ENCODE measurements around the gene NACA.
"Not testable (repeated sequence)": the region's sequence is repeated elsewhere in the genome, so short reads cannot be mapped to it uniquely, and the experiment has no call there.

Gene NACA

DNA sequence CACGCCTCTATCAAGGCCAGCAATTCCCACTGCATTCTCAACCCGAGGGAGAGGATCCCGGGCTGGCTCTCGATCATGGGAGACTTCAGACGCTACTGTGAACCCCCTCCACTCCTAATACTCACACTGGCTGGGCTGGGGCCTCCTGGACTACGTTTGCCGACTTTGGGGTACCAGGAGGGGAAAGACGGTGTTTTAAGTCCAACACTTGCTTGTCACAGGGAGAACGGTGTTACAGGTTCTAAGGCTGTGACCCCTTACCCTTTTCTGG lies 463 bp downstream of the NACA start:
- DNase-seq (ENCODE audit: low read depth, low spot score) = no peak

DNA sequence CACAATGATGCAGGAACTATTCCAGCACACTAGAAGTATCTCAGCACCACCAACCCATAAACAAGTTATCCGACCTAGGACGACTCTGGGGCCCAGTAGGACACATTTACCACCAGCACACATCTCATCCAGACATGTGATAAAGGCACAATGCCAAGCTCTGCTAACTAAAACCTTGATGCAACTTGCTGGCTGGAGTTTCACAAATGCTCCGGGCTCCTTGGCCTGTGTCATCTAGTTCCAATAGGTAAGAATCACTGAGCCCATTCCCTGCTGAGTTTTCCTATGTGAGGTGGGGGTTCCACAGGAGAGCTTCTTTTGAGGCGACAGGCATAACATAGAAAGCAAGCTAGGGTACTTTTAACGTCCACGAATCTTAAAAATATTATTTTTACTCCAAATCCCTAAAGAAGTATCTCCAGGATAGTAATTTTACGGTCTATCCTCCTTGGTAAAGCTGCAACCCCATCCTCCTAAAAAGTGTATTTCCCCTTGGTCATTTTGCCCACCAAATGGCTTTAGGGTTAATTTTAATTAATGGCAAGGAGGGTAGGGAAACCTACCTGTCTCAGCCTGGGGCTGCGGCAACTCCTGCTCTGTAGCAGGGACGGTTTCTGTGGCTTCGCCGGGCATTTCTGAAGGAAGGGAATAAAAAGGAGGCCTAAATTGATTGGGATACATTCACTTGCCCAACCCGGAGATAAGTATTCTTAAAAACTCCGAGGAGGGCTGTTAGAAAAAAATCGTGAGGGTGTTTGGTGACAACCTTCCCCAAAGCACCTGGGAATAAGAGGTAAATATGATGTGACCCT lies 1.0 kb downstream of the NACA start:
- no peak for DNase-seq (ENCODE audit: low read depth, low spot score)

DNA sequence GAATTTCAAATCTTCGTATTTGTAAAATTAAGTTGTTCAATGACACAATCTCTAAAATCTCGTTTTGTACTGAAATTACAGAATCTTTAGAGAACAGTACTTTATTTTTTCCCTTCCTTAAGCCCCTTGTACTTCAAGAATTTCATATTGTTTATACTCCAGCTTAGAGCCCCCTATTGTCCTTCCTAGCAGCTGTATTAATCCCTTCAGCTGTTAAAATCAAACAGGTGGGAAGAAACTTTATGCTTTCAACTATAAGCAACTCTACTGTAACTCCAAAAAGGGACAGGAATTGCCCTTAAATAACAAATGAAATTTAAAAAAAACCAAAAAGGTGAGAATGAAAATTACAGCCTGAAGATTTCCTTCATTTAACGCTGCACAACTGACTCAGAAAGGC lies 1.7 kb downstream of the NACA start:
- no peak for DNase-seq (ENCODE audit: low read depth, low spot score)

DNA sequence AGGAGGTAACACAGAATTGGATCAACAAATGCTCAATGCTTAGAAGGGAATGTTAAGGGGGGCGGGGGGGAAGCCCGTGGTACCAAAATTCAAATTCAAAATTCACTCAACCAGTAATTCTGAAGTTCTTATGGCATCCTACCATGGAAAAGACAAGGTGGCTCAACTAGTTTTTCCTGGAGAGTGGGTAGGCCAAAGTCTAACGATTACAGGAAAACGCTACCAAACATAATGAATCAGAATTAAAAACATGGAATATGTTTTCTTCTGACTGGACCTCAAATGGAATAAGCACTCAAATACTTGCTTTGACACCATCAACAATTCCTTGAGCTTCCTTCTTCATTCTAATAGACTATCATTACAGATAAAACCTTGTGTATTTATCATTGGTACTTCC lies 2.3 kb downstream of the NACA start:
- no peak for DNase-seq (ENCODE audit: low read depth, low spot score)

DNA sequence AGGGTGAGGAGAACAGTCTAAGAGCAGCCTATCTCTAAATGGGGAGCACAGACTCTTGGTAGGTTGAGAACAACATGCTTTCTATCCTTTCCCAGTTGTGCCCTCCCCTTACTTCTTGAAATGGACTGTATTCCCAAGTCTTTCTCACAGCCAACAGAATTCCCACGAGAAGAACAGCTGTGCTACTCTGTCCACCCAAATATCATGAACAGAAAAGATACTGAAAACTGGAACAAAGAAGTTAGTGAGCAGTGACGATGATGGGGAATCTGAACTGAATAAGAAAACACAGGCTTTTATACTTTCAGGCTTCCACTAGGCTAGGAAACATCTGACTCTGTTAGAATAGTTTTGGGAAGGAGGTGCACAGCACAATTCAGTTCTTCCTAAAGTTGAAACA lies 3.4 kb downstream of the NACA start:
- no peak for DNase-seq (ENCODE audit: low read depth, low spot score)

DNA sequence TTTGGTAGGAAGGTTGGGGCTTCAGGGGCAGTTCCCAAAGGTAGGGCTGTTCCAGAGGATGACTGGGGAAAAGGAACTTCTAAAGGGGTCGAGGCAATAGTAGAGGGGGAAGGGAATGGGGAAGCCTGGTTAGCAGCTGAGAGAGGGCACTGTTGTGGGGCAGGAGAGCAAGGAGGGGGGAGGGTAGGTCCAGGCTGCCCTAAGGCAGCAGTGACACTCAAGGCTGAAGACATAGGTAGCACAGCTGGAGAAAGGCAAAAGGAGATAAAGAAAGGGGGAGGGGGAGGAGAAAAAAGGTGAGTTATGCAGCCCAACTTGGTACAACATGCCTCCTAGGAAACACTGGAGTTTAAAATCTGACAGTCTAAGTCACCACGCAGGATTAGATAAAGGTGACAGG lies 3.9 kb downstream of the NACA start:
- no peak for DNase-seq (ENCODE audit: low read depth, low spot score)

DNA sequence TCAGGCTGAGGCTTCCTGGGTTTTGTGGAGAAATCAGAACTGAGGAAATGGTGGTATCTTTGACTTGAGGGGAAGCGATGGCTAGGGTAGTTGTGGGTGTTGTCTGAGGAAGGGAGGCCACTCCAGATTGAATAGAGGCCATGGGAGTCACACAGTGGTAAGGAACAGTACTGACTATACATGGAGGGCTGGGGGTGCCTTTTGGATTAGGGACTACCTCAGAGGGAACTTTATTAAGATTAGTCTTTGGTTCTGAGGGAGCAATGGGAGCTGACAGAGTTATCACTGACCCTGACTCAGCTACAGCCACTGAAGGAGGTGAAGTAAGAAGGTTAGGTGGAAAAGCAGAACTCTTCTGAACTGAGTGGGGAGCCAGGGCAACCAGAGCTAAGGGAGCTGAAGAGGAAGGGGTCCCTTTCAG lies 4.4 kb downstream of the NACA start:
- DNase-seq (ENCODE audit: low read depth, low spot score) = no peak

DNA sequence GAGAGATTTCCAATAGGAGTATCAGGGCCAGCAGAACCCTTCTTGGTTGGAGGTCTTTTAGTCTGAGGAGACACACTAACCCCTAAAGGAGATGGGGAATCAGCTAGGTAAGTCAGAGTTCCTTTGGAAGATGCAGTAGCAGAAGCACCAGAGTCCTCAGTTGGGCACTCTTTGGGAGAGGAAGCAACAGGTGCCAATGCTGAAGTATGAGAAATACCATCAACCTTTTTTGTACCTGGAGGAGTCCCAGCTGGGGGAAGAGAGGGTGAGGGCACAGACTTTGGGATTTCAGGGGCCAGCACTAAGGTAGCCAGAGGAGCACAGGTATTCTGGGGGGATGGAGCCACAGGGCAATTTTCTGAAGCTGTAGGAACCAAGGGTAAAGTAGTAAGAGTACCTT lies 6.0 kb downstream of the NACA start:
- DNase-seq (ENCODE audit: low read depth, low spot score) = no peak

DNA sequence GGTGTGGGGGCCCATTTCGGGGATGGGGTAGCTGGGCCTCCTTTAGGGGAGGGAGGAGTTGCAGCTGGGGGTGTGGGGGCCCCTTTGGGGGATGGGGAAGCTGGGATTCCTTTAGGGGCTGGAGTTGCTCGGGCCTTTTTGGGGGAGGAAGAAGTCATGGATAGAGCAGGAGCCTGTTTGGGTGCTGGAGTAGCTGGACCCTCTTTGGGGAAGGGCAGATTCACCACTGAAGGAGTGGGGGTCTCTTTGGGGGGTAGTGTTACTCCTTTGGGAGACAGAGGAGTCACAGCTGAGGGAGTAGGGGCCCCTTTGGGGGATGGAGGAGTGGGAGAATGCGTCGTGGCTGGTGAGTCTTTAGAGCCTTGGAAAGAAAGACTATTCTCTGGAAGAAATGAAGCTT lies 6.5 kb downstream of the NACA start:
- DNase-seq (ENCODE audit: low read depth, low spot score) = no peak

DNA sequence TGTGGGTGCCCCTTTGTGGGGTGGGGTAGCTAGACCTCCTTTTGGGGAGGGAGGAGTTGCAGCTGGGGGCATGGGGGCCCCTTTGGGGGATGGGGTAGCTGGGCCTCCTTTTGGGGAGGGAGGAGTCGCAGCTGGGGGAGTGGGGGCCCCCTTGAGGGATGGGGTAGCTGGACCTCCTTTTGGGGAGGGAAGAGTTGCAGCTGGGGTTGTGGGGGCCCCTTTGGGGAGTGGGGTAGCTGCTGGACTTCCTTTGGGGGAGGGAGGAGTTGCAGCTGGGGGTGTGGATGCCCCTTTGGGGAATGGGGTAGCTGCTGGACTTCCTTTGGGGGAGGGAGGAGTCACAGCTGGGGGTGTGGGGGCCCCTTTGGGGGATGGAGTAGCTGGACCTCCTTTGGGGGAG lies 7.0 kb downstream of the NACA start:
- DNase-seq (ENCODE audit: low read depth, low spot score) = no peak

DNA sequence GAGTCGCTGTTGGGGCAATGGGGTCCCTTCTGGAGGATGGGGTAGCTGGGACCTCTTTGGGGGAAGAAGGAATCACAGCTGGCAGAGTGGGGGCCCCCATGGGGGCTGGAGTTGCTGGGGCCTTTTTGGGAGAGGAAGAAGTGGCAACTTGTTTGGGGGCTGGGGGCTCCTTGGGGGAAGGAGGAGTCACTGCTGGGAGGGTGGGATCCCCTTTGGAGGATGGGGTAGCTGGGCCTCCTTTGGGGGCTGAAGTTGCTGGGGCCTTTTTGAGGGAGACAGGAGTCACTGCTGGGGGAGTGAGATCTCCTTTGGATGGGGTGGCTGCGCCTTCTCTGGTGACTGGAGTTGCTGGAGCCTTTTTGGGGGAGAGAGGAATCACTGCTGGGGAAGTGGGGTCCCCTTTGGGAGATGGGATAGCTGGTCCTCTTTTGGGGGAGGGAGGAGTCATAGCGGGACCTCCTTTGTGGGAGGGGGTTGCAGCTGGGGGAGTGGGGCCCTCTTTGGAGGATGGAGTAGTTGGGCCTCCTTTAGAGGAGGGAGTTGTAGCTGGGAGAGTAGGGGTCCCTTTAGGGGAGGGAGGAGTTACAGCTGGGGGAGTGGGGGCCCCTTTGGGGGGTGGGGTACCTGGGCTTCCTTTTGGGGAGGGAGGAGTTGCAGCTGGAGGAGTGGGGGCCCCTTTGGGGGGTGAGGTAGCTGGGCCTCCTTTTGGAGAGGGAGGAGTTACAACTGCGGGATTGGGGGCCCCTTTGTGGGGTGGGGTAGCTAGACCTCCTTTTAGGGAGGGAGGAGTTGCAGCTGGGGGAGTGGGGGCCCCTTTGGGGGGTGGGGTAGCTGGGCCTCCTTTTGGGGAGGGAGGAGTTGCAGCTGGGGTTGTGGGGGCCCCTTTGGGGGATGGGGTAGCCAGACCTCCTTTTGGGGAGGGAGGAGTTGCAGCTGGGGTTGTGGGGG lies 7.9 kb downstream of the NACA start:
- no peak for DNase-seq (ENCODE audit: low read depth, low spot score)

DNA sequence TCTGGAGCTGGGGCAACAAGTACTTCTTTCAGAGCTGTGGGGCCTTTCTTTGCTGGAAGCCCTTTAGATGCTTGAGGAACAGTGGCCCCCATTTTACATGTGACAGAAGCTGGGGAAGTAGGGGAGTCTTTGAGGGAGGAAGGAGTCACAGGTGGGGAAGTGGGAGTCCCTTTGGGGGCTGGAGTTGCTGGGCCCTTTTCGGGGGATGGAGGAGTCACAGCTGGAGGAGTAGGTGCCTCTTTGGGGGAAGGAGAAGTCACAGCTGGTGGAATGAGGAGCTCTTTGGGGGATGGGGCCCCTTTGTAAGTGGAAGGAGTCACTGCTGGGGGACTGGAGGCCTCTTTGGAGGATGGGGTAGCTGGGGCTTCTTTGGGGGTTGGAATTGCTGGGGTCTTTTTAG lies 8.6 kb downstream of the NACA start:
- DNase-seq (ENCODE audit: low read depth, low spot score) = no peak

DNA sequence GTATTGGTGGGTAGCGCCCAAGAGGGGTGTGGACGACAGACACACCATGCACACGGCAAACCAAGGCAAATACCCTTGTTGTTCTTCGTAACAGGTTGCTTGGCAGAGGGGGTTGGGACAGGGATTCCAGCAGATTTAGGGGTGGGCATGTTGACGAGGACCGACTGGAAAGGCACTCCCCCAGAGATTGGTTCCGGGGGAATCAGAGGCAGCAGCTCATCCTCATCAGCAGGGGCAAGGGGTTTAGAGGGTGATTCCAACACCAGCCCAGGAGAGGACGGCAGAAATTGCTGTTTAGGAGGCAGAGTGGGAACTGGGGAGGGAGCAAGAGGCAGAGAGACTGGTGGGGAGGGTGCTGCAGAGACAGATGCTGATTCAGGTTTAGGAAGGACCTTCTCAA lies 9.3 kb downstream of the NACA start:
- DNase-seq (ENCODE audit: low read depth, low spot score) = no peak

DNA sequence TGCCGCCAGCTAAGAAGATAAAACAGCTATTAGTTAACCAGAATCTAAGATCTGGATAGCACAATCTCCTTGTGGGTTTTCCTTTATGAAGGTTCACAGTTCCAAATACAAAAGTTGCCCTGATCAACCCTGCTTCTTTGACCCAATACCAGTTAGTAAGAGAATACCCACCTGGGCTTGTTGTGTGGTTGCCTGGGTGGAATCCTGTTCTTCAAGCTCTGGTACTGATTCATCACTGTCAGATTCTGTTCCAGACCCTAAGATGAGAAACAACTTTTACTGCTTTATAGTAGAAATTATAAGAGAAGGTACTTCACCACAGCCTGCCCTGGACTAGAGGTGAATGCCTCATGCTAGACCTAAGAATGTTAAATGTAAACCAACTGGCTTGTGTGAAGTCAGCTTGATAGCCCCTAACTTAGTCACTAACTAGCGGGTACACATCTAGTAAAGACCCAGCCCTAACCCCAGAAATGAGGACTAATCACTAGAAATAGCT lies 10.6 kb downstream of the NACA start:
- no peak for DNase-seq (ENCODE audit: low read depth, low spot score)

DNA sequence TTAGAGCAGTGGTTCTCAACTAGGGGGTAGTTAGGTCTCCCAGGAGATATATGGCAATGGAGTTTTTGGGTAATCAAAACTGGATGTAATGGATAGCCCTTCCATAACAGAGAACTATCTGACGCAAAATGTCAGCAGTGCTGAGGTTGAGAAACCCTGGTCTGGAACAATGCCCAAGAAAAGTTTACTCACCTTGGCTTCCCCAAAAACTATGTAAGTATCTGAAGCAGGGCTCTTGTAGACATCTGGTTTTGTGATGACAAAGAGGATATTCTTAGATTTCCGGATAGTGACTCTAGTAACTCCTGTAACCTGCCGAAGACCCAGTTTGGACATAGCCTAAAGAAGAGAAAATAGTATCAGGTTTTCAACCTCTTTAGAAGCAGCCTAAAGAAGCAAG lies 11.8 kb downstream of the NACA start:
- no peak for DNase-seq (ENCODE audit: low read depth, low spot score)

DNA sequence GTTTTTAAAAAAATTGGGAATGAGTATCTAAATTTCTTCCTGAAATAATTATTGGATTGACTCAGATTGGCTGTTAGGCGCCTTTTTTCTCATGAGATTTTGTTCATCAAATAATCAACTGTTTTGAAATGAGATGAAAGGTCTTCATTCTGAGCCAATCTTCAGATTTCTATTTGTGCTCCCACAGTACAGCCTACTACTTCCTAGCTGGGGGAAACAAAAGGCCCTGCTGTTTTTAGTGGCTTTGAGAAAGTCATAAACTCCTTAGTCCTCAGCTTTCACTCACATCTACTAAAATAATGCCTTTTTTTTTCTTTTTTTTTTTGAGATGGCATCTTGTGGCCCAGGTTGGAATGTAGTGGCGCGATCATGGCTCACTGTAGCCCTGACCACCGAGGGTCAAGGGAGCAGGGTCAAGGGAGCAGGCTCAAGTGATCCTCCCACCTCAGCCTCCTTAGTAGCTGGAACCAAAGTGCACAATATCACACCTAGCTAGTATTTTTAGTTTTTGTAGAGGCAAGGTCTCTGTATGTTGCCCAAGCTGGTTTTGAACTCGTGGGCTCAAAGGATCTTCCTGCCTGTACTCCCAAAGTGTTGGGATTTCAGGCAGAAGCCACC lies 15.2 kb downstream of the NACA start:
- DNase-seq (ENCODE audit: low read depth, low spot score) = no peak

DNA sequence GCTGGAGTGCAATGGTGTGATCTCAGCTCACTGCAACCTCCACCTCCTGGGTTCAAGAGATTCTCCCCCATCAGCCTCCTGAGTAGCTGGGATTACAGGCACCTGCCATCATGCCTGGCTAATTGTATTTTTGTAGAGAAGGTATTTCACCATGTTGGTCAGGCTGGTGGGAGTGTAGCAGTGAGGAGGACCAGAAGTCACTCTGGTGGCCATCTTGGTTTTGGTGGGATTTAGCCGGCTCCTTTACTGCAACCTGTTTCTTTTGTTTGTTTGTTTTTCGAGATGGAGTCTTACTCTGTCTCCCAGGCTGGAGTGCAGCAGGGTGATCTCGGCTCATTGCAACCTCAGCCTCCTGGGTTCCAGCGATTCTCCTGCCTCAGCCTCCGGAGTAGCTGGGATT lies 20.6 kb downstream of the NACA start:
- DNase-seq (ENCODE audit: low read depth, low spot score) = not testable (repeated sequence)

DNA sequence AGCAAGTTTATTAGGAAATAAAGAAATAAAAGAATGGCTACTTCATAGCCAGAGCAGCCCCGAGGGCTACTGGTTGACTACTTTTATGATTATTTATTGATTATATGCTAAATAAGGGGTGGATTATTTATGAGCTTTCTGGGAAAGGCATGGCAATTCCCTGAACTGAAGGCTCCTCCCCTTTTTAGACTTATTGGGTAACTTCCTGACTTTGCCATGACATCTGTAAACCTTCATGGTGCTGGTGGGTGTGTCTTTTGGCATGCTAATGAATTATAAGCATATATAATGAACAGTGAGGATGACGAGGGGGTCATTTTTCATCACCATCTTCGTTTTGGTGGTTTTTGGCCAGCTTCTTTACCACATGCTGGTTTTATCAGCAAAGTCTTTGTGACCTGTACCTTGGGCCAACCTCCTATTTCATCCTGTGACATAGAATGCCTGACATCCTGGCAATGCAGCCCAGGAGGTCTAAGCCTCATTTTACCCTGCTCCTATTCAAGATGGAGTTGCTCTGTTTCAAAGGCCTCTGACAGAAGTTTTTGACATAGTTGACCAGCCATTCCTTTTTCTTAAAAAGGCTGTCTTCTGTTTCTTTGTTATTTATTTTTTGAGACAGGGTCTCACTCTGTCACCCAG lies 26.0 kb downstream of the NACA start:
- DNase-seq (ENCODE audit: low read depth, low spot score) = no peak

DNA sequence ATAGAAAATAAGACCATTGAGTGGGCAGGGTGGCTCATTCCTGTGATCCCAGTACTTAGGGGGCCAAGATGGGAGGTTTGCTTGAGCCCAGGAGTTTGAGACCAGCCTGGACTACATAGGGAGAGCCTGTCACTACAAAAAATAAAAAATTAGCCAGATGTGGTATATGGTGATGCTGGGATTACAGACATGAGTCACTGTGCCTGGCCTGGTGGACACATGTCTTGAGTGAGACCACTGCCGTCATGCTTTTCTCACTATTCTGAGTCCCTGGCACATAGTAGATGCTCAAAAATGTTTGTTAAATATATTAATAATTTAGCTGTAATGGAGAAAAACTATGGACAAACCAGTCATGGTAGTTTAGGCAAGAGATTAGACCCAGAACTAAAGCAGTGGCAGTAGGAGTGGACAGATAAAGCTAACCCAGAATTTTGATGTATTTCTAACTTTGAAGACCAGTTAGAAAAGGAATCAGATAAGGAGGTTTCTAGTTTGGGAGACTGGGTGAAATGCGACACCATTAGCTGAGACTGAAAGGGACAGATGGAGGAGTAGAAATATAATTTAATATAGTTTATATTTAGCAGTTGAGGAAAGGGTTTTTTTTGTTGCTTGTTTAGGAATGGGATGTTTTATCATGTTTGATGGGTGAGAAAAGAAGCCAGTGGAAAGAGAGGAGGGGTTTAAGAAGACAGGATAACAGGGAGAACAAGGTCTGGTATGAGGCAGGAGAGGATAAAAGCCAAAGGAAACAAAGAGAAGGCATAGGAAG lies 29.6 kb downstream of the NACA start:
- DNase-seq (ENCODE audit: low read depth, low spot score) = no peak

DNA sequence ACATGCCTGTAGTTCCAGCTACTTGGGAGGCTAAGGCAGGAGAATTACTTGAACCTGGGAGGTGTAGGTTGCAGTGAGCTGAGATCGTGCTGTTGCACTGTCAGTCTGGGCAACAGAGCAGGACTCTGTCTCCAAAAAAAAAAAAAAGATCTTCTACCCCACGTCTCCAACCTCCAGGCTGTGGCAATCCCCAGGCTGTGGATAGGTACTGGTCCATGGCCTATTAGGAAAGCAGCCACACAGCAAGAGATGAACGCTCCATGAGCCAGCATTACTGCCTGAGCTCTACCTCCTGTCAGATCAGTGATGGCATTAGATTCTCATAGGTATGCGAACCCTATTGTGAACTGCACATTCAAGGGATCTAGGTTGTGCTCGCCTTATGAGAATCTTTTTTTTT lies 30.9 kb downstream of the NACA start:
- DNase-seq (ENCODE audit: low read depth, low spot score) = no peak

DNA sequence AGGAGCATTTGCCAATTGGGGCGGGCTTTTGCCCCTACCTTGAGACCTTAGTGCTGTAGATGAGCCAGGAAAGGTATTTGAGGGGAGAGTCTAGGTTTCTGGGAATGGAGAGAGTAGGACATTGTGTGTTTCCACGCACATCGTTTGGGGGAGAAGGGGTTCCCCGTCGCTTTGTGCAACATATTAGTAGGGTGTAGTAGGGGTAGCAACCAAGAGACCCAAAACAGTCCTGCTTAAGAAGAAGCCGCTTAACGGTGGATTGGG lies 36.3 kb downstream of the NACA start:
- no peak for DNase-seq (ENCODE audit: low read depth, low spot score)

Measured in activated CD4-positive, CD25-positive, alpha-beta regulatory T cell treated with anti-CD3 and anti-CD28 coated beads, Interleukin-2, amount 50 U/mL, for 16 hours (primary cell).